Measurements from ENCODE around the gene ETS1.

DNA sequence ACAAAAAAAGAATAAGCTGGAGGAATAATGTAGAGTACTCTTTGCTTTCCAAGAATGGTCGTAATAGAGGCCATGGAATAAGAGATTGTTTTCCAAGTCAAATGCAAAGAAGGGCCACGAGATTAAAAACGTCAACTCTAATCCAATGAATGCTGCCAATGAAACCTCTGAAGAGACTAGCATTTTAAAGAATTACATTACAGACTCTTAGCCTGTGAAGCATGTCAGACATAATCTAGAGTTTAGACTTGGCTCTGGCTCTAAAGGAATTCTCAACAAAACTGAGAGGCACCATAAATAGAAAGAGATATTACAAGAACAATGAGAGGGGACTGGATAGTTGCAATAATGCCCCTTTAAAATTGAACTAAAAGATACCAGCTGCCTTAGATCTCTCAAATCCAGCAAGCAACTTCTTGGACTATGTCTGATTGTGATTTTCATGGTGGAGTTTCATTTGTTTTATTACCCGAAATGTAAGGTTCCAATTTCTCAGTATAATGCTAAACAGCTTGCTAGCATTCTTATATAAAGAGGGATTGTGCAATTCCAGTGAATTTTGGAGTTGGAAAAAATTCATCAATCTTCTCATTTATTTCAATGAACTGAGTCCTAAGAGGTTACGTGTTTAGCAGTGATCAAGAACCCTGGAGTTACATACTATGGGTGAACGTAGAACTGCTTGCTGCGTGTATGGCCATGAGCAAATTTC, 5.6 kb downstream of the ETS1 start:
- TF ChIP-seq, protein P1, sequence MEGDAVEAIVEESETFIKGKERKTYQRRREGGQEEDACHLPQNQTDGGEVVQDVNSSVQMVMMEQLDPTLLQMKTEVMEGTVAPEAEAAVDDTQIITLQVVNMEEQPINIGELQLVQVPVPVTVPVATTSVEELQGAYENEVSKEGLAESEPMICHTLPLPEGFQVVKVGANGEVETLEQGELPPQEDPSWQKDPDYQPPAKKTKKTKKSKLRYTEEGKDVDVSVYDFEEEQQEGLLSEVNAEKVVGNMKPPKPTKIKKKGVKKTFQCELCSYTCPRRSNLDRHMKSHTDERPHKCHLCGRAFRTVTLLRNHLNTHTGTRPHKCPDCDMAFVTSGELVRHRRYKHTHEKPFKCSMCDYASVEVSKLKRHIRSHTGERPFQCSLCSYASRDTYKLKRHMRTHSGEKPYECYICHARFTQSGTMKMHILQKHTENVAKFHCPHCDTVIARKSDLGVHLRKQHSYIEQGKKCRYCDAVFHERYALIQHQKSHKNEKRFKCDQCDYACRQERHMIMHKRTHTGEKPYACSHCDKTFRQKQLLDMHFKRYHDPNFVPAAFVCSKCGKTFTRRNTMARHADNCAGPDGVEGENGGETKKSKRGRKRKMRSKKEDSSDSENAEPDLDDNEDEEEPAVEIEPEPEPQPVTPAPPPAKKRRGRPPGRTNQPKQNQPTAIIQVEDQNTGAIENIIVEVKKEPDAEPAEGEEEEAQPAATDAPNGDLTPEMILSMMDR (conservative IDR thresholded peaks at IDR 0.05; ENCODE audit: low read length): no peak
- TF ChIP-seq EZH2phosphoT487 (IDR thresholded peaks at IDR 0.05; ENCODE audit: borderline replicate concordance, low read depth, low read length): no peak
